Skeletal muscle tissue (tissue), 4 donors: ENCODE results near the gene ZNF334. TPM values are rescaled to one million over a fixed set of nuclear protein-coding genes. Genes with fewer than 3 reads are reported as not detected.

Source experiments
- H3K27ac ChIP-seq: one replicate; pipeline ENCODE4 v1.7.0; 2013; ENCODE audit warnings: mild to moderate bottlenecking, low read depth, low read length, inconsistent platforms
- H3K27me3 ChIP-seq, 3 donors: one replicate each; pipeline ENCODE4 v1.7.0; 2013; ENCODE audit warnings: low read length in 3 of 3; ENCODE audit not compliant: control insufficient read depth in 3 of 3, insufficient read depth in 3 of 3
- H3K36me3 ChIP-seq, 3 donors: one replicate each; pipeline ENCODE4 v1.7.0; 2013; ENCODE audit warnings: low read length in 3 of 3; ENCODE audit not compliant: control insufficient read depth in 3 of 3, insufficient read depth in 3 of 3
- H3K4me1 ChIP-seq, 3 donors: one replicate each; pipeline ENCODE4 v1.7.0; 2013; ENCODE audit warnings: low read length in 3 of 3, mild to moderate bottlenecking in 3 of 3; ENCODE audit not compliant: control insufficient read depth in 3 of 3, insufficient read depth in 3 of 3
- H3K4me3 ChIP-seq, 3 donors: one replicate each; pipeline ENCODE4 v1.7.0; 2013; ENCODE audit warnings: low read length in 3 of 3
- H3K9ac ChIP-seq, 3 donors: one replicate each; pipeline ENCODE4 v1.7.0; 2013; ENCODE audit warnings: low read length in 3 of 3, mild to moderate bottlenecking in 3 of 3, moderate library complexity in 2 of 3, low read depth in 1 of 3
- H3K9me3 ChIP-seq, 3 donors: one replicate each; pipeline ENCODE4 v1.7.0; 2013; ENCODE audit warnings: low read length in 3 of 3; ENCODE audit not compliant: control insufficient read depth in 3 of 3
- total RNA-seq: library from RNA; depleted of rRNA; stranded (reverse); fragments of >200 nt; gene quantifications from one replicate; pipeline ENCODE4 v1.2.3, GENCODE V29; 2014
- donor health status: Osteomylitis.

The ZNF334 gene
- total RNA-seq, 1 donor from 2014 or later, result 3.7 TPM

DNA sequence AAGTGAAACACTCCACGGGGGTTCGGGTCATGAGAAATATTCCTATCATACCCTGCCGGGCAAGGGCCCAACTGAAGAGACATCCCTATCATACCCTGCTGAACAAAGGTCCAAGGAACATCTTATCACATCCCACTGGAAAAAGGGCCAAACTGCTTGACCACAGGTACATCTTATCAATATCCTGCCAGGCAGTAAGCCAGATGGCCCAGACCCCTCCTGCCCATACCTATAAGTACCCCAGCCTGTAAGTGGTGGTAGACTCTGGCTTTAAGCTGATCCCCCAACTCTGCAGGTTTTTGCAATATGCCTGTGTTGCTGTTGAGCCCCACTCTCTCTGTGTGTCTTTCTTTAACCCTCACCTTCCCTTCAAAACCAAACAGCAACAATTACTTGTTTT, 51.6 kb downstream of the ZNF334 start:
- Histone ChIP-seq H3K27ac (no peak overlapping the region), H3K4me3 (no peak overlapping the region), H3K4me1 (no peaks in the 10 kb centered on the region), H3K9ac (no peak overlapping the region), H3K27me3 (peaks cover 12 to 20% (median 14%) of the 10 kb centered on the region in 3 donors), H3K36me3 (no peaks in the 10 kb centered on the region), H3K9me3 (peaks cover 0 to 3% (median 0%) of the 10 kb centered on the region in 3 donors)

DNA sequence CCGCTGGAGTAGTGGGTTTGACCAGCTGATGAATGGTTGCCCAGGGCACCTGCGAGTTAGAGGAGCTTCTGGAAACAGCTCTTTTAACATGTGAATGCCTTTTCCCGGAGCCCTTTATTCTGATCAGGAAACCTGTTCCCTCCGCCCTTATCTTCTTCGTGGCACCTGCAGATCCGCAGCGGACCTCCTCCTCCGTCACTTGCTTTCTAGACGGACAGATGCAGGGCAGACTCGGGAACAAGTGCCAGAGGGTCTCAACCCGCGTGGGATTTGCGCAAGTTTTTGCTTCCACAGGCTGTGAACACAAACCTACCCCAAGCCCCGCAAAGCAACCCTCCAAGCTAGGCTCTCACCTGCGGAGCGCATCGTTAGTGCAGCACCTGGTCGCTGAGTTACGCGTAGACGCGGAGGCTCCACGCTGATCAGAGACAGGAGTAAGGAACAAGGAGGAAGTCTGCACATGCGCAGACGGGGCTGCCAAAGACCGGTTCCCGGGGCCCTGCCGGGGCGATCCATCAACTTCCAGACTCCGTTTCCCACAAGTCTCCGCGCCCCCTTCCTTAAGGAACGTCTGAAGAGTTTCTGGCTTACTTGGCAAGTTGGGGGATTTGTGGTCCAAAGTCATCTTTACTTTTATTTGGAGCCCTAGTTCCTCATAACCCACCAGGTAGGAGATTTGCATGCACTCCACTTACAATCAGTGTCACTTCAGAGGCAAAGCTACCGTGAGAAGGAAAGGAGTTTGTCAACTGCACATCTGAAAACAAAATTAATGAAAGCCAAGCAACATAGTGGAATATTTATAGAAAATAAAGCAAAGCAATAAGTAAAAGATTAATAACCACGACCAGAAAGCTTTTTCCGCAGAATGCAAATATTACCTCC, 54.3 kb downstream of the ZNF334 start:
- Histone ChIP-seq H3K4me1 (no peaks in the 10 kb centered on the region), H3K36me3 (no peaks in the 10 kb centered on the region), H3K27ac (no peak overlapping the region), H3K9me3 (peaks cover 0 to 4% (median 3%) of the 10 kb centered on the region in 3 donors), H3K9ac (no peak overlapping the region), H3K27me3 (peaks cover 12 to 20% (median 14%) of the 10 kb centered on the region in 3 donors), H3K4me3 (no peak overlapping the region)

DNA sequence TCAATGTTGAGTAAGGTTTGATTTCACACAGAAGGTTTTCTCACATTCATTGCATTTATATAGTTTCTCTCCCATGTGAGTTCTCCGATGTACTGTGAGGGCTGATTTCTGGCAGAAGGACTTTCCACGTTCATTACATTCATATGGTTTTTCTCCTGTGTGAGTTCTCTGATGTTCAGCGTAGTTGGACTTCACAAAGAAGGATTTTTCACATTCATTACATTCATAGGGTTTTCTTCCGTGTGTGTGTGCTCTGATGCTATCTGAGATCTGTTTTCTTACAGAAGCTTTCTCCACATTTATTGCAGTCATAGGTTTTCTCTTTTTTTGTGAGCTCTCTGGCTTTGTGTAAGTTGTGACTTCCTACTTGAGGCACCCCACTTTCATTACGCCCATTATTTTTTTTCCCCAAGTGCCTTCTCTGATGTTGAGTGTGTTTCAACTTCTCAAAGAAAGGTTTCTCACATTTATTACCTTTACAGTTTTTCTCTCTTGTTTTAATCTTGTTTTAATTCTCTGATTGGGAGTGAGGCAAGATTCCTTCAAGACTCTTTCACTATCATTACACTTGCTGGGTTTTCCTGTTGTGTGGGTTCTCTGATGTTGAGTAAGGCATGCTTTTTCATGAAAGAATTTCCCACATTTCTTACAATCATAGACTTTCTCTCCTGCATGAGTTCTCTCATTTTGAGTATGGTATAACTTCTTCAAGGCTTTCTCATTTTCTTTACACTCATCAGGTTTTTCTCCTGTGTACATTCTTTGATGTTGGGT, 56.9 kb downstream of the ZNF334 start:
- H3K36me3 ChIP-seq, result no peaks in the 10 kb centered on the region
- no peak overlapping the region for H3K4me3 ChIP-seq
- H3K27ac ChIP-seq, result no peak overlapping the region
- peaks cover 0 to 4% (median 3%) of the 10 kb centered on the region in 3 donors for H3K9me3 ChIP-seq
- H3K9ac ChIP-seq, result no peak overlapping the region
- H3K27me3 ChIP-seq, result peaks cover 12 to 20% (median 14%) of the 10 kb centered on the region in 3 donors
- no peaks in the 10 kb centered on the region for H3K4me1 ChIP-seq

DNA sequence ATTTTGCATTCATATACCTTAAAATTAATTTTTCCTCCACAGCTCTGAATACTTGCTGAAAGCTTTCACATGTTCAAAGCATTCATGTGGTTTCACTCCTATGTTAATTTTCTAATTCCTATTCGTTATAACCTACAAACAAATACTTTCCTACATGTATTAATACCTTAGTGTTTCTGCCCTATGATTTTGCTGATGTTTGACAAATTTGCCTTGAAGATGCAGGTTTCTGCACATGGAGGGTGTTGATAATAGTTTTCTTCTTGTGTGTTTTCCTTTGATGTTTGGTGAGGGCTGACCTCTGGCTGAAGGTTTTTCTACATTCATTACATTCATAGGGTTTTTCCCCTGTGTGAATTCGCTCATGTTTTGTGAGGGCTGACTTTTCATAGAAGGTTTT, 57.6 kb downstream of the ZNF334 start:
- Histone ChIP-seq H3K9ac (no peak overlapping the region), H3K9me3 (peaks cover 0 to 4% (median 3%) of the 10 kb centered on the region in 3 donors), H3K4me1 (no peaks in the 10 kb centered on the region), H3K36me3 (no peaks in the 10 kb centered on the region), H3K4me3 (no peak overlapping the region), H3K27me3 (peaks cover 12 to 23% (median 15%) of the 10 kb centered on the region in 3 donors), H3K27ac (no peak overlapping the region)

Other genes with a start within 250 kb of the ZNF334 start
- 0.52 TPM for gene CDH22, start 205.1 kb downstream of the ZNF334 start, total RNA-seq
- gene ELMO2, start 106.9 kb downstream of the ZNF334 start, total RNA-seq, result 24.5 TPM
- gene OCSTAMP, start 37.1 kb upstream of the ZNF334 start, total RNA-seq, result not detected
- gene SLC13A3, start 137.9 kb upstream of the ZNF334 start, total RNA-seq, result 2.6 TPM
- 15.7 TPM for gene TP53RK, start 175.9 kb upstream of the ZNF334 start, total RNA-seq
- 24.0 TPM for gene SLC2A10, start 196.1 kb upstream of the ZNF334 start, total RNA-seq